ENCODE measurements around the gene SYT1. TPM values are rescaled to one million over a fixed set of nuclear protein-coding genes. Genes with fewer than 3 reads are reported as not detected.

The SYT1 gene
- total RNA-seq, 2 experiments from 2014 or later = not detected

- DNase-seq (no peak), ATAC-seq (no peak)
- ChIA-PET CTCF (no interaction called here), POLR2A (no interaction called here)
- Mint-ChIP-seq H3K27me3 (no peaks in the 10 kb centered on the region), H3K36me3 (ENCODE audit: low read depth) (no peaks in the 10 kb centered on the region), H3K4me1 (no peaks in the 10 kb centered on the region), H3K27ac (no peak overlapping the region), H3K4me3 (no peak overlapping the region), H3K9me3 (ENCODE audit: low read depth) (no peaks in the 10 kb centered on the region)
- intact Hi-C loops (cut with DNase I, micrococcal nuclease) = no loop called here
Measured at GRCh38 chr12:79250960-79251755, 386.6 kb downstream of the SYT1 start.

- ATAC-seq (no peak), DNase-seq (no peak)
- H3K27me3 Mint-ChIP-seq = no peaks in the 10 kb centered on the region
- no peaks in the 10 kb centered on the region for H3K9me3 Mint-ChIP-seq (ENCODE audit: low read depth)
- H3K27ac Mint-ChIP-seq = no peak overlapping the region
- no peaks in the 10 kb centered on the region for H3K4me1 Mint-ChIP-seq
- no peak overlapping the region for H3K4me3 Mint-ChIP-seq
- ChIA-PET POLR2A (no interaction called here), CTCF (no interaction called here)
- no peaks in the 10 kb centered on the region for H3K36me3 Mint-ChIP-seq (ENCODE audit: low read depth)
- intact Hi-C loops (cut with DNase I, micrococcal nuclease) = no loop called here
Measured at GRCh38 chr12:79252358-79253075, 387.9 kb downstream of the SYT1 start.

- CTCF ChIA-PET = no interaction called here
- Mint-ChIP-seq H3K36me3 (ENCODE audit: low read depth) (no peaks in the 10 kb centered on the region), H3K4me1 (no peaks in the 10 kb centered on the region), H3K4me3 (no peak overlapping the region), H3K27me3 (no peaks in the 10 kb centered on the region), H3K27ac (no peak overlapping the region), H3K9me3 (ENCODE audit: low read depth) (no peaks in the 10 kb centered on the region)
- POLR2A ChIA-PET = no interaction called here
- ATAC-seq (no peak), DNase-seq (no peak)
- intact Hi-C loops (cut with DNase I, micrococcal nuclease) = no loop called here
Measured at GRCh38 chr12:79255288-79255687, 390.7 kb downstream of the SYT1 start.

- Mint-ChIP-seq H3K4me3 (no peak overlapping the region), H3K36me3 (ENCODE audit: low read depth) (no peaks in the 10 kb centered on the region), H3K9me3 (ENCODE audit: low read depth) (no peaks in the 10 kb centered on the region), H3K4me1 (no peaks in the 10 kb centered on the region), H3K27ac (no peak overlapping the region), H3K27me3 (no peaks in the 10 kb centered on the region)
- CTCF ChIA-PET = no interaction called here
- ATAC-seq = no peak
- intact Hi-C loops (cut with DNase I, micrococcal nuclease) = no loop called here
- DNase-seq = no peak
- POLR2A ChIA-PET = no interaction called here
Measured at GRCh38 chr12:79260923-79261322, 396.3 kb downstream of the SYT1 start.

- Mint-ChIP-seq H3K9me3 (ENCODE audit: low read depth) (no peaks in the 10 kb centered on the region), H3K27ac (no peak overlapping the region), H3K4me3 (no peak overlapping the region), H3K36me3 (ENCODE audit: low read depth) (no peaks in the 10 kb centered on the region), H3K4me1 (no peaks in the 10 kb centered on the region), H3K27me3 (no peaks in the 10 kb centered on the region)
- ChIA-PET POLR2A (no interaction called here), CTCF (no interaction called here)
- ATAC-seq = no peak
- intact Hi-C loops (cut with DNase I, micrococcal nuclease) = no loop called here
- DNase-seq = no peak
Measured at GRCh38 chr12:79262938-79263337, 398.4 kb downstream of the SYT1 start.

GRCh38 chr12:79266343-79267144, 402.0 kb downstream of the SYT1 start:
- DNase-seq (no peak), ATAC-seq (no peak)
- H3K9me3 Mint-ChIP-seq (ENCODE audit: low read depth) = peaks cover 2% of the 10 kb centered on the region
- ChIA-PET CTCF (no interaction called here), POLR2A (no interaction called here)
- H3K4me3 Mint-ChIP-seq = no peak overlapping the region
- H3K27me3 Mint-ChIP-seq = no peaks in the 10 kb centered on the region
- no peak overlapping the region for H3K27ac Mint-ChIP-seq
- H3K4me1 Mint-ChIP-seq = no peaks in the 10 kb centered on the region
- intact Hi-C loops (cut with DNase I, micrococcal nuclease) = no loop called here
- H3K36me3 Mint-ChIP-seq (ENCODE audit: low read depth) = no peaks in the 10 kb centered on the region

- H3K4me1 Mint-ChIP-seq = no peaks in the 10 kb centered on the region
- ChIA-PET CTCF (no interaction called here), POLR2A (no interaction called here)
- no peak for ATAC-seq
- H3K36me3 Mint-ChIP-seq (ENCODE audit: low read depth) = no peaks in the 10 kb centered on the region
- no peaks in the 10 kb centered on the region for H3K27me3 Mint-ChIP-seq
- no peak overlapping the region for H3K4me3 Mint-ChIP-seq
- intact Hi-C loops (cut with DNase I, micrococcal nuclease) = no loop called here
- peaks cover 6% of the 10 kb centered on the region for H3K9me3 Mint-ChIP-seq (ENCODE audit: low read depth)
- DNase-seq = no peak
- H3K27ac Mint-ChIP-seq = no peak overlapping the region
Measured at GRCh38 chr12:79267580-79267979, 403.0 kb downstream of the SYT1 start.

GRCh38 chr12:79274501-79275064, 410.0 kb downstream of the SYT1 start:
- ATAC-seq = no peak
- Mint-ChIP-seq H3K36me3 (ENCODE audit: low read depth) (no peaks in the 10 kb centered on the region), H3K27me3 (no peaks in the 10 kb centered on the region), H3K27ac (no peak overlapping the region), H3K9me3 (ENCODE audit: low read depth) (peaks cover 9% of the 10 kb centered on the region), H3K4me3 (no peak overlapping the region), H3K4me1 (no peaks in the 10 kb centered on the region)
- ChIA-PET CTCF (no interaction called here), POLR2A (no interaction called here)
- intact Hi-C loops (cut with DNase I, micrococcal nuclease) = no loop called here
- DNase-seq = no peak

GRCh38 chr12:79275631-79276030, 411.1 kb downstream of the SYT1 start:
- ChIA-PET POLR2A (no interaction called here), CTCF (no interaction called here)
- no peak overlapping the region for H3K4me3 Mint-ChIP-seq
- H3K9me3 Mint-ChIP-seq (ENCODE audit: low read depth) = peaks cover 9% of the 10 kb centered on the region
- DNase-seq (no peak), ATAC-seq (no peak)
- H3K27me3 Mint-ChIP-seq = no peaks in the 10 kb centered on the region
- no peaks in the 10 kb centered on the region for H3K36me3 Mint-ChIP-seq (ENCODE audit: low read depth)
- H3K27ac Mint-ChIP-seq = no peak overlapping the region
- intact Hi-C loops (cut with DNase I, micrococcal nuclease) = no loop called here
- no peaks in the 10 kb centered on the region for H3K4me1 Mint-ChIP-seq

- Mint-ChIP-seq H3K9me3 (ENCODE audit: low read depth) (no peaks in the 10 kb centered on the region), H3K27me3 (no peaks in the 10 kb centered on the region), H3K36me3 (ENCODE audit: low read depth) (no peaks in the 10 kb centered on the region), H3K27ac (no peak overlapping the region), H3K4me3 (no peak overlapping the region), H3K4me1 (no peaks in the 10 kb centered on the region)
- intact Hi-C loops (cut with DNase I, micrococcal nuclease) = no loop called here
- ChIA-PET CTCF (interaction anchor here (0.9 kb wide), 1 partner anchor 14 kb away, joined by 3 read pairs; no protein-coding TSS in a partner anchor), POLR2A (no interaction called here)
- no peak for ATAC-seq
- DNase-seq = no peak
Measured at GRCh38 chr12:79283364-79283763, 418.8 kb downstream of the SYT1 start.

- H3K27ac Mint-ChIP-seq = no peak overlapping the region
- CTCF ChIA-PET = no interaction called here
- intact Hi-C loops (cut with DNase I, micrococcal nuclease) = no loop called here
Measured at GRCh38 chr12:79288911-79289310, 424.3 kb downstream of the SYT1 start.

More at GRCh38 chr12:79288911-79289310, 424.3 kb downstream of the SYT1 start:
- POLR2A ChIA-PET = no interaction called here
- no peaks in the 10 kb centered on the region for H3K4me1 Mint-ChIP-seq
- H3K36me3 Mint-ChIP-seq (ENCODE audit: low read depth) = no peaks in the 10 kb centered on the region
- no peaks in the 10 kb centered on the region for H3K27me3 Mint-ChIP-seq
- DNase-seq (no peak), ATAC-seq (no peak)
- no peaks in the 10 kb centered on the region for H3K9me3 Mint-ChIP-seq (ENCODE audit: low read depth)
- no peak overlapping the region for H3K4me3 Mint-ChIP-seq

Measured in activated CD4-positive, alpha-beta T cell treated with anti-CD3 and anti-CD28 coated beads for 36 hours (primary cell).